NCI-H446 (cell line): ENCODE results near the gene POGZ.

ENCODE experiments used
- DNase-seq, 2 experiments: peaks; one replicate each; lab custom pipeline; 2025; lab: John Stamatoyannopoulos, UW

Gene POGZ, protein sequence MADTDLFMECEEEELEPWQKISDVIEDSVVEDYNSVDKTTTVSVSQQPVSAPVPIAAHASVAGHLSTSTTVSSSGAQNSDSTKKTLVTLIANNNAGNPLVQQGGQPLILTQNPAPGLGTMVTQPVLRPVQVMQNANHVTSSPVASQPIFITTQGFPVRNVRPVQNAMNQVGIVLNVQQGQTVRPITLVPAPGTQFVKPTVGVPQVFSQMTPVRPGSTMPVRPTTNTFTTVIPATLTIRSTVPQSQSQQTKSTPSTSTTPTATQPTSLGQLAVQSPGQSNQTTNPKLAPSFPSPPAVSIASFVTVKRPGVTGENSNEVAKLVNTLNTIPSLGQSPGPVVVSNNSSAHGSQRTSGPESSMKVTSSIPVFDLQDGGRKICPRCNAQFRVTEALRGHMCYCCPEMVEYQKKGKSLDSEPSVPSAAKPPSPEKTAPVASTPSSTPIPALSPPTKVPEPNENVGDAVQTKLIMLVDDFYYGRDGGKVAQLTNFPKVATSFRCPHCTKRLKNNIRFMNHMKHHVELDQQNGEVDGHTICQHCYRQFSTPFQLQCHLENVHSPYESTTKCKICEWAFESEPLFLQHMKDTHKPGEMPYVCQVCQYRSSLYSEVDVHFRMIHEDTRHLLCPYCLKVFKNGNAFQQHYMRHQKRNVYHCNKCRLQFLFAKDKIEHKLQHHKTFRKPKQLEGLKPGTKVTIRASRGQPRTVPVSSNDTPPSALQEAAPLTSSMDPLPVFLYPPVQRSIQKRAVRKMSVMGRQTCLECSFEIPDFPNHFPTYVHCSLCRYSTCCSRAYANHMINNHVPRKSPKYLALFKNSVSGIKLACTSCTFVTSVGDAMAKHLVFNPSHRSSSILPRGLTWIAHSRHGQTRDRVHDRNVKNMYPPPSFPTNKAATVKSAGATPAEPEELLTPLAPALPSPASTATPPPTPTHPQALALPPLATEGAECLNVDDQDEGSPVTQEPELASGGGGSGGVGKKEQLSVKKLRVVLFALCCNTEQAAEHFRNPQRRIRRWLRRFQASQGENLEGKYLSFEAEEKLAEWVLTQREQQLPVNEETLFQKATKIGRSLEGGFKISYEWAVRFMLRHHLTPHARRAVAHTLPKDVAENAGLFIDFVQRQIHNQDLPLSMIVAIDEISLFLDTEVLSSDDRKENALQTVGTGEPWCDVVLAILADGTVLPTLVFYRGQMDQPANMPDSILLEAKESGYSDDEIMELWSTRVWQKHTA (N-terminal part only)

DNA sequence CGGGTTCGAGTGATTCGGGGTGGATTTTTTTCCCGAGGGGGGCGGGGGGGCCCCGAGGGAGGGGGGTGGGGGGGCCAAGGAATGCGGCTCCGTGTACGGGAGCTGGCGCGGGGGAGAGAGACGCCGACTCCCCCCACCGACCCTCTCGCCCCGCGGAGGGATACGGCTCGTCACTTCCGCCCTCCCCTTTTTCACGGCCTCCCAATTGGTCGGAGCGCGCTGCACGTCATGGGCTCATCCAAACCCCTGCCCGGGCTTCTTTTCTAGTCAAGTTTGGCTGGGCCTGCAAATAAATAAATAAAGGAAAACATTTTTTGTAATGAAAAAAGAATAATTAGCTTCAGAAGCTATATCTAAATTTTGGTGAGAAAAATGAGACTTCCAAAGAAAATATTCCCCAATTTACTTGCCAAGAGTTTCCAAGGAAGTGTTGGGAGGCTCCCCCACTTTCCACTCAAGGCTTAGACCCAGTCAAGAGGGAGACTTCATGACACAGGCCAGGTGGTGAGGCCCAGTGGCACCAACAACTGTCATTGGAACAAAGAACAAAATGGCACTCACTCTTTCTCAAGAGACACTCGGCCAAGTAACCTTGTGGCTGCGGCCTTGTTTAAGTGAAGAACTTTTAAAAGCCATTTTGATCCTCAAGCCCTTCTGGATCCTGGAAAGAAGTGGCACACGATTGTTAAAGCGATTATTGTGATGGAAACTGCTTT is at the start of gene POGZ:
Gene POGZ (minus strand): TSS at position 164 of the 716 bp plus-strand sequence. CDS start 17,290 bp downstream, outside the sequence.
- peak; percentile 88 to 98 for DNase-seq

DNA sequence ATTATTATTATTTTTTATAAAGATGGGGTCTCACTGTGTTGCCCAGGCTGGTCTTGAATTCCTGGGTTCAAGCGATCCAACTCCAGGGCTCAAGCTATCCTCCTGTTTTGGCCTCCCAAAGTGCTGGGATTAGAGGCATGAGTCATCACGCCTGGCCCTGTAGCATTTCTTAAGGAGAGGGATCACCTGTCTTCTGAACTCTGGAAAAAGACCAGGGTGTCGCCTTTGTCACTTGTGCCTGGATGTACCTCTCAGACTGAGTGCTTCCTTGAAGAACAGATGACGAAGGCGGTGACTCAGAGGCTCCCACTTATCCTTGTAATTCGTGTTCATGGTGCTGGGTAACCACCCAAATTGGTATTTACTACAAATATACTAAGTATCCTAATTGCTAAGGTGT is 49.5 kb upstream of the POGZ start:
- DNase-seq = no peak

DNA sequence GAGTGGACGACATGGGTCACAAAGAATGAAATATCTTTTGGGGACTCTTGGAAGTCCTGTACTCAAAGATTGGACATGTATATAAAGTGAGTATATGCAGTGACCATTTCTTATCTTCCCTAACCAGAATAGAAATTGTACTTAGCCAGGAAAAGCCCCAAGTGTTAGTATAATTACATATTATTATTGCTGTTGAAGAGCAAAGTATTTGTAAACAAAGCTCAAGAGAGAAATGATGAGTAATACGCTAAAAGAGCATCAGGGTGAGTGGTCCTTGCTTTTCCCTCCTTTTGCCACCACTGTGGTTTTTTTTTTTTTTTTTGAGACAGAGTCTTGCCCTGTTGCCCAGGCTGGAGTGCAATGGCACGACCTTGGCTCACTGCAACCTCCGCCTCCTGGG is 45.5 kb upstream of the POGZ start:
- no peak for DNase-seq

DNA sequence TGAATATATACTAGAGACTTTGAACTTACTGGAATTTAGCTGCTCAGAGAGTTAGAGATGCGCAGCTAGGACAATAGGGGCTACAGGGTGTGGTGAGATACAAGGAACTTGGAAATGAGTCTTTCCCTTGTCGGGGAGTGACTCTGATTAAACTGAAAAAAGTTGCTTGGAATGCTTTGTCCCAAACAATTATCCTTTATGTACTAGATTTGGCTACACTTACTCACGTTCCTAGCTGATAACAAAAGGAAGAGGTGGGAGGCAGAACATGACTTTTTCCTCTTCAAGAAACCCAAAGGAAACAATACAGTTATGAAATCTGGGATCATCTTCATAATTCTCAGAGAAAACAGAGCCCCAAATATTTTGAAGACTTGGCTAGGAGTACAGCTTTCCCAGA is 45.0 kb upstream of the POGZ start:
- no peak for DNase-seq

DNA sequence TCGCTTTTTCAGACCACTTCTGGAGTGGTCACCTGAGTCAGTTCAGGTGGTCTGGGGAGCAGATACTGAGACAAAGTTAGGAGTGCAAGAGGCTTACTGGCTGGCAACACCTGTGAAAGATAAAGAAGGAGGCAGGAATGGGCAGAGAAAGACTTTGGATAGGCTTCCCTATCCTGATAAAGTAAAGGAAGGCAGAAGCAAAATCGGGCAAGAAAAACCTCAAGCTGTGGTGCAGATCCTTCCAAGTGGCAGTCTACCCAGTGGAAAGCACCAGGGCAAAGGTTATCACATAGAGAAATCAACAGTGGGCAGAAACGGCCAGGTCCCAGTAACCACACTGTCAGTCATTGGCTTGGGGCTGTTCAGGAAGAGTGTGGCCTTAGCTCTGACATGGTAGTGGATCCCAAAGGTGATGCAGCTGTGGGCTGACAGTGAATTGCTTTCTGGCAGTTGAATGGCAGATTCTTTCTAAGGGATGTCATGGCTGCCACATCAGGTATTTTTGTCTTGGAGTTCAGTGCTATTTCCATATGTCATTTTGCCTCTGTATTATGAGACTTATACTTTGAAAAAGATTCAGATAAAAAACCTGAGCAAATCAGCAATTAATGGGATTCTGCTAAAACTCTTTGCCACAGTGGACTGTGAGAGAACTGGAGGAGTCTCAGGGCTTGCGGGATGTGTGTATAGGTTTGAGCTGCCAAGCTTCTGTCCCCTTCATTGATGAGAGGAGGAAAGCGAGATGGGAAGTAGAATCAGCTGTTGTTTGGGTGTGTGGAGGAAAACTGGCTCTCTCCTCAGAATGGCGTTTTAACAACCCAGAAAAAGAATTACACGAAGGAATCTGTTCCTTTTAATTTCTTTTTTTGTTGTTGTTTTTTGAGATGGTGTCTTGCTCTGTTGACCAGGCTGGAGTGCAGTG is 43.8 kb upstream of the POGZ start:
- no peak for DNase-seq

DNA sequence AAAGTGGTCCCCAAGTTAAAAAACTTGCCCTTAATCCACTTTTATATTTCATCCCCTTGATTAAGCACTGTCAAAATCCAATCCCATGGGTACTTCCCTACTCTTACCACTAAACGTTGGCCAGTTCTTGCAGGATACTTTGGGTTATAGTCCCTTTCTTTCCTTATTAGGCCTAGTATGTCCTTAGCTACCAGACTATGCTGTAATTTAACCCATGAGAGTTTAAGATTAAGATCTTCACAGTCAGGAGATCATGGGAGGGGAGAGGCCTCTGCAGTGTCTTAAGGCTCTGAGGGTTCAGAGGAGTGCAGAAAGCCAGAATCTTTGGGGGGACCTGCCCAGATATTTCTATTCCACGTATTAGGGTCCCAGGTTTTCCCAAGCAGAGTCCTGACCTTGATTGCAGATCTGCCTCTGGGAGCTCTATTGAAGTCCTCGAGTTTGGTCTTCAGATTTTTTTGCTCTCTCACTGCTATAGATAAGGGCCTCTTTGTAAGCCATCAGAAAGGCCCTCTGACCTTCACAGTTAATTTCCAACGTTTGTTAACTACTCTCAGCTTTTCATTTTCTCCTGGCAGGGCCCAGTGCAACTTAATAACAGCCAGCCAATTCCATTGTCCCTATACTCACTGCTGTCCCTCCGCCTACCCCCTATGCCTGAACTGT is 42.9 kb upstream of the POGZ start:
- no peak for DNase-seq

DNA sequence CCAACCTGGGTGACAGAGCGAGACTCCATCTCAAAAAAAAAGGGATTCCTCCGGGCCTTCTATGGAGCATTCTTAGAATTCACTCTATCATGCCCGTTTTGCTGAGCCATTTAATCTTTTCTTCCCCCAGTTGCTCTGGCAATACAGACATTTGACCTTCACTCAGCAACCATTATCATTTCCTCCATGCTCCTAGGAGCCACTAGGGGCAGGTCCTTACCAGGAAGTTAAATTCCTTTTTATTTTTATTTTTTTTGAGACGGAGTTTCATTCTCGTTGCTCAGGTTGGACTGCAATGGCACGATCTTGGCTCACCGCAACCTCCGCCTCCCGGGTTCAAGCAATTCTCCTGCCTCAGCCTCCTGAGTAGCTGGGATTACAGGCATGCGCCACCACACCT is 42.2 kb upstream of the POGZ start:
- DNase-seq = no peak

DNA sequence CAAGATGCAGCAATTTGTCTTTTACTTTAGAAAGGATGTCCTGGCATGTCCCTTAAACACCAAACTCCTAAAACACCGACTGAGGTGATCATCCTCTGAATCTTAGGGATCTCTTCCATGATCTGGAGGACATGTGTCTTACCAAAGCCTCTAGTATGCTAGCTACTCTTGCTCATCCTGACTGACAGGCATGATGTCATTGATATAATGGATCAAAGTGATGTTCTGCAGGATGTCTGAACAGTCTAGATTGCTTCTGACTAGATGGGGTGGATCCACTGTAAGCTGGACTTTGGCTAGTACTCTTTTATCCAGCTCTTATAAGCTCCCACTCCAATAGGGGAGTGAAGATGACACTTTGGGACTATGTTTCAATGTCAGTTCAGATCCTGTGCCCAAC is 40.6 kb upstream of the POGZ start:
- DNase-seq = no peak

DNA sequence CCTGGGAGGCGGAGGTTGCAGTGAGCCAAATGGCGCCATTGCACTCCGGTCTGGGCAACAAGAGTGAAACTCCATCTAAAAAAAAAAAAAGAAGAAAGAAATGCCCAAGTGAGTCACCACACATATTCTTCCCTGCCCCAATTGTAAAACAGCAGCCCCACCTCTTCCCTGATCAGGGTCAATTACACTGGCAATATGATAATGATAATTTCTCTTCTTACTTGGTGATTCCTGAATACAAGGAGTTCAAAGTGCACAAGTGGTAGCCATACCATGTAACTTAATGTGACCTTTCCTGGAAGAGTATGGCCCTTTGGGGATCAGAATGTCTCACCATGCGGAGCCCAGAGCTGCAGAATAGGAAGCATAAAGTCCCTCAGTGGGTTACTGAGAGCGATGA is 40.1 kb upstream of the POGZ start:
- DNase-seq = no peak

DNA sequence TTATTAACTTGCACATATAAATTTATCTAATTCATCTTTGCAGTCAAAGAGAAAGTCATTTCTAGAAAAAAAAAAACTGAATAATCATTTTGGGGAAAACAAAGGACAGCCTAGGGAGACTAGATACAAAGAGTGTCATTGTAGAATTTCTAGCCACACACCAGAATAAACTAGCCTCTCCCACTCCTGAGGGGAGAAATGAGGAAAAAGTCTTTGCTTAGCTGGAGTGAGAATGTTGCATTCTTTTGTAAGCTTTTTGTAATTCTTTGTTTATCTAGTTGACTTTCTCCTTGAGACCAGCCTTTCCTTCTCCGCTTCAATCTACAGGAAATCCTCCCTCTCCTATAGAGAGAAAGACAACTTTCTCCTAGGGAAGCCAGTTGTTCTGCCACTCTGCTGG is 36.0 kb upstream of the POGZ start:
- no peak for DNase-seq

DNA sequence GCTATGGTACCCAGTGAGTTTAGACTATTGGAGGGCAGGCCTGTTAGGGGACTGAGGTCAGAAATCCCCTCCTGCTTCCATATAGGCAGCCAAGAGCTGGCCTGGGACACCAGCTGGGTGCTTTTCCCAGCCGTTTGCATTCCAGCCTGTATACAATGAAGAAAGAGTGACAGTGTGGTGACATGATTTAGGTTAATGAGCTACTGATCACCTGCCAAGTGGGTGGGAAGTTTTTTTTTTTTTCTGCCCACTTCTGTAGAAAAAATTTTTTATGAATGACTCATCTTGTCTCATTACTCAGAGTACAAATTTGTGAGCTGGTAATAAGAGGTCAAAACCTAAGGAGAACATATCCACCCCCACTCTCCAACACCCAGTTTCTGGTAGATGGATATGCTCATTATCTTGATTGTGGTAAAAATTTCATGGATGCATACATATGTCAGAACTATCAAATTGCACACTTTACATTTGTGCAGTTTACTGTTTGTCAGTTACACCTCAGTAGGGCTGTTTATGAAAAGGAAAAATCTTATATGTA is 35.5 kb upstream of the POGZ start:
- peak; percentile 25 to 71 for DNase-seq

DNA sequence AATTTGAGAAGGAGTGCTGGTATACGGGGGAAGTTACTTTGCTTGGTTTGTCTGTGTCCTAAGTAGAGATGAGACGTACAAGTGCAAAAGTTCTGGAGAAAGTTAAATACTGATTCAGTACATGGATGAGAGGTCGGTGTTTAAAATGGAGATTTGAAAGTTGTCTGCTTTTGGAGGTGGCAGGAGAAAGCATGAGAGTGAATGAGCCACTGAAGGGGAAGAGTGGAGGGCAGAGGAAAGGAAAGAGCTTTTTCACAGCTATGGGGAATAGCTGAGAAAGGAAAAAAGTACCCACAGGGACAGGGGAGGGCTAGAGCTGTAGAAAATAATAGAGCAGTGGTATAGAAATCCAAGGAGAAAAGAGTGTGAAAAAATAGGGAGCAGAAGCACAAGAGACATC is 33.7 kb upstream of the POGZ start:
- DNase-seq = no peak

DNA sequence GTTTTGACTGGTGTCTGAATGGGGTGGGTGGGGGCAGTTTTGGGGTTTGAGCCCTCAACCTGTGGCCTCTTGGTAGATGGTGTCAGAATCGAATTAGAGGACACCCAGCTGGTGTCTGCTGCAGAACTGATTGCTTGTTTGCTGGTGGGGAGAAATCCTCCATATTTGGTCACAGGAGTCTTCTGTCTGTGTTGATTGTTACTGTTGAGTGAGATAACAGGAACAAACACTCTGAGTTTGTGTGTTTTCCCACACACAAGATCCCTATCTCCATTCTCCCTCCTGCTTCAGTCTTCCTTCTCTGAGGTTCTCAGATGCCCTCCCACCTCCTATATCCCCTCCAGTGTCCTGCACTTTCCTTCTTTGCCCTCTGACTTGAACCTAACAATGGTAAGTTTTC is 32.8 kb upstream of the POGZ start:
- DNase-seq = no peak

DNA sequence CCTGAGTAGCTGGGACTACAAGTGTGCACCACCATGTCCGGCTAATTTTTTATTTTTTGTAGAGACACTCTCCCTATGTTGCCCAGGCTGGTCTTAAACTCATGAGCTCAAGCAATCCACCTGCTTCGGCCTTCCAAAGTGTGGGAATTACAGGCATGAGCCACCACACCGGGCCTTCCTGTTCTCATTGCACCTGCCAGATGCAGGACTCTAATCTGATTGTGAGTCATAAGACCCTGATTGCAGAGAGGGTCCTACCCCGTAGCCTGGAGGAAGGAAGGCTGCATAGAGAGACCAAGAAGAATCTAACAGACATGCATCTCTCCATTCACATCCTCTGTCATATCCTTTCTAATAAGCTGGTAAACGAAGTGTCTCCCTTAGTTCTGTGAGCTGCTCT is 32.3 kb upstream of the POGZ start:
- DNase-seq = no peak

DNA sequence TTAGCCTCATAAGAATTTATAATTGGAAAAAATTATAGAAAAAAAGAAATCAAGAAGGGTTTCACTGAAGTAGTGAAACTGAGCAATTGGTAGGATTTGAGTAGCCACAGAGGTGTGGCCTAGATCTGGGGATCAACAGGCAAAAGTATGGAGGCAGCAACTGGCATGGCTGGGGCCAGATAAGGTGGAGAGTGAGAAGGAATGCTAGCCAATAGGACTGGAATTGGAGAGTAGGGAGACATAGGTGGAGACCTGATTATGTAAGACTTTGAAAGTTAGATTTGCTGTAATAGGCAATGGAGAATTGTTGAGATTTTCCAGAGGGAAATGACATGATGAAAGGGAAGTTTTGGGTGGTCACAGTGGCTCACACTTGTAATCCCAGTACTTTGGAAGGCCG is 27.3 kb upstream of the POGZ start:
- no peak for DNase-seq

DNA sequence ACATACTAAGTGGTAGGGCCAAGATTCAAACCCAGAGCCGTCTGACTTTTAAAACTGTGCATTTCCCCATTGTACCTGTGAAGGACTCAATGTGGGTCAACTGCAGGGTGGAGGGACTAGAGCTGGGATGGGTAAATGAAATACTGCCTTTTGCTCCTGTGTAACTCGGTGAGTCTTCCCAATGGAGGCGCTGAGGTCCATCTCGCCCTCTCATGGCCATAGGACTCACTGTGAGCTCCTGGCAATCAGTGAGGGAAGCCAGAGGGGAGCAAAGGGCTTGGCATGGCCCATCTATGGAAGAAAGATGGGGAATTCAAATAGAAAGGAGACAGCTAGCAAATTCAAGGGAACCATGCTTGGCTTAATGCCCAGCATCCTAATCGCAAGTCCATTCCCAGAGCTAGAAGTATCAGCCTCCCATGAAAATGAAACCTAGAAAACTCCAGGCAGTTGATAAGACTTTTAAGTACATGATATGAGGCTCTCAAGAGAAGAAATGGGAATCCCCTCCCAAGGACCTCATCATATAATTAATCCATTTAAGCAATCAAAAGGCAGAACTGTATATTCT is 26.5 kb upstream of the POGZ start:
- DNase-seq = peak in 1 of 2 experiments; percentile 9

DNA sequence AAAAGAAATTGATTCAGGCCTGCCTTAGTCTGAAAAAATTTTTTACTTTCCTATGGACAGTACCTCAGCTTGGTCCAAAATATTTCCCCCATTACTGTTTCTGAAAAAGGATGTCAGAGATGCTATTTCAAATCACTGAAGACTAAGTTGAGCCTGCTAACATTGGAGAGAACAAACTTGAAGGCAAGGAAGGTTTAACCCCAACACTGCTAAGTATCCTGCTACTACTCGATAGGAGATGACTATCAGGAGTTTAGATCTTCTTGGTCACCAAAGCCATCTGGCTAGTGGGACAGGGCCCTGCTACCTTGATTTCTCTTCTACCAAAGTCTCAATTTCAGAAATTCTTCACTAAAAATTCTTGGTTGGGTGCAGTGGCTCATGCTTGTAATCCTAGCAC is 22.7 kb upstream of the POGZ start:
- no peak for DNase-seq

DNA sequence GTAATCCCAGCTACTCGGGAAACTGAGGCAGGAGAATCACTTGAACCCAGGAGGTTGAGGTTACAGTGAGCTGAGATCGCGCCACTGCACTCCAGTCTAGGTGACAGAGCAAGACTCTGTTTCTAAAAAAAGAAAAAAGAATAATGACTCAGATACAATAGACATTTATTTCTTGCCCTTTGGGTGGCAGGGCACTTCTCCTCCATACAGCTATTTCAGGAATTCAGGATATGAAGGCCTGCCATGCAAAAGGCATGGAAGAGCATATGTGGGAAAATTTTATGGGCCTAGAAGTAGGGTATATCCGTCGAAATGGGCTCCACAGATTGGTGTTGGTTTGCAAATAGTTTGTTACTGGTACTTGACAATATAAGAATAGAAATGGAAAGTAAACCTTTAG is 20.2 kb upstream of the POGZ start:
- no peak for DNase-seq

DNA sequence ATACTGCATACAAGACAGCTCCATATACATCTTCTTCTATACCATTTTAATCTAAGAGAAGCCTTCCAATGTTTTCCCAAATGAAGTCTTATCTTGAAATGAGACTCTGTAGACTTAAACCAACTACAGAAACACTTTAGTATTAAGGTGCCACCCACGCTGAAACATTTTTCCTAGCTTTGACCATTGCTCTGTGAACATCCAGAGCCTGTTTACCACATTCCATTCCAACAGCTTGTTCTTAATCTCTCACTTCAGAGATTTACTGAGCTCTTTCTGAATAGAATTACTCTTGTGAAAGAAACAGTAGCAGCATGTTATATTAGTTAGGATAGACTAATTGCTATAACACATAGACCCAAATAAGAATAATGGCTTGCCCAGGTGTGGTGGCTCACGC is 19.6 kb upstream of the POGZ start:
- DNase-seq = no peak
